Retina (tissue), 1 donor: Measurements from ENCODE around the gene NUTM2F.
"Not testable (repeated sequence)": the region's sequence is repeated elsewhere in the genome, so short reads cannot be mapped to it uniquely, and the experiment has no call there.

Source experiments
- DNase-seq: peaks from one replicate; pipeline ENCODE4 v3.0.0-alpha.2; 2016

Gene NUTM2F

GRCh38 chr9:94315034-94315984 is 13.1 kb downstream of the NUTM2F start:
- DNase-seq, result not testable (repeated sequence)

- DNase-seq, result no peak
Measured at GRCh38 chr9:94303321-94303720, 25.1 kb downstream of the NUTM2F start.

GRCh38 chr9:94302426-94302825 is 26.0 kb downstream of the NUTM2F start:
- DNase-seq, result no peak

GRCh38 chr9:94301583-94301982 is 26.9 kb downstream of the NUTM2F start:
- DNase-seq, result no peak

- DNase-seq, result no peak
Measured at GRCh38 chr9:94300470-94301301, 27.8 kb downstream of the NUTM2F start.

- no peak for DNase-seq
Measured at GRCh38 chr9:94298949-94299599, 29.4 kb downstream of the NUTM2F start.

- DNase-seq, result no peak
Measured at GRCh38 chr9:94289691-94290090, 38.8 kb downstream of the NUTM2F start.

- no peak for DNase-seq
Measured at GRCh38 chr9:94287877-94288513, 40.4 kb downstream of the NUTM2F start.

GRCh38 chr9:94286116-94286515 is 42.3 kb downstream of the NUTM2F start:
- no peak for DNase-seq

GRCh38 chr9:94281101-94281500 is 47.3 kb downstream of the NUTM2F start:
- DNase-seq, result no peak

- no peak for DNase-seq
Measured at GRCh38 chr9:94280409-94280989, 47.9 kb downstream of the NUTM2F start.

- DNase-seq, result no peak
Measured at GRCh38 chr9:94277885-94278536, 50.4 kb downstream of the NUTM2F start.

GRCh38 chr9:94277029-94277428 is 51.4 kb downstream of the NUTM2F start:
- not testable (repeated sequence) for DNase-seq

GRCh38 chr9:94270009-94270408 is 58.4 kb downstream of the NUTM2F start:
- DNase-seq, result no peak

GRCh38 chr9:94269264-94269663 is 59.2 kb downstream of the NUTM2F start:
- no peak for DNase-seq
